ENCODE measurements around the gene ZNF69. TPM values are rescaled to one million over a fixed set of nuclear protein-coding genes. Genes with fewer than 3 reads are reported as not detected.
A peak's percentile ranks its signal among the peaks of the same experiment; 100 is the strongest.
"Not testable (repeated sequence)": the region's sequence is repeated elsewhere in the genome, so short reads cannot be mapped to it uniquely, and the experiment has no call there.

Gene ZNF69
- total RNA-seq, 2 donors from 2014 or later: 24.6 to 28.8 TPM

DNA sequence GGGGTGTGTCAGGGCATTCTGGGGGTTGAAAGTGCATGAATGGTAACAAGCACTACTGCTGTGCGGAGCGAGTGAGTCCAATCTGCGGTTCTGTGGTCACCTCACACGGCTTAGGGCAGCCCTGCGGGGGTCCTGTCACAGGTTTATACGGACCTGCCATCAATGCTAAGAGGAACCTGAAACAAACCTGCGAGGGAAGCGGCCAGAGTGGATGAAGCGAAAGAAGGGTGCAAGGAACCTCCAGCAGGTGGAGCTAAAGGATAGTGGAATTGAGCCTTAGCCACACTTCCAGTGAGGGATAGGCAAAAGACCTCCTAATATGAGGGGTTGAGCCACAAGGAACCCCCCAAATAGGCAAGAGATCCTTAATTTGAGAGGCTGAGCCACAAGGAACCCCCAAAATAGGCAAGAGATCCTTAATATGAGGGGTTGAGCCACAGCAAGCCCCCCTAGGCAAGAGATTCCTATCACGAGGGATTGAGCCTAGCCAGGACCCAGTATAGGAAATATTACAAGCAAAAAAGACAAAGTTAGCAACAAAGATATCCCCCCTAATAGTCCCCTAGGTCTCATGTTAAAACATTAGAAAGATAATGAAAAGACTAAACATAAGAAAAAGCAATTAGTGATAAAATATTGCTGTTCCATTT, 6.3 kb upstream of the ZNF69 start:
- no peak overlapping the region for H3K4me3 ChIP-seq (ENCODE audit: low read length)
- DNase-seq: peak; percentile 91
- peaks cover 16% of the 10 kb centered on the region for H3K9me3 ChIP-seq (ENCODE audit: control insufficient read depth, low read length)
- TF ChIP-seq, protein P1, sequence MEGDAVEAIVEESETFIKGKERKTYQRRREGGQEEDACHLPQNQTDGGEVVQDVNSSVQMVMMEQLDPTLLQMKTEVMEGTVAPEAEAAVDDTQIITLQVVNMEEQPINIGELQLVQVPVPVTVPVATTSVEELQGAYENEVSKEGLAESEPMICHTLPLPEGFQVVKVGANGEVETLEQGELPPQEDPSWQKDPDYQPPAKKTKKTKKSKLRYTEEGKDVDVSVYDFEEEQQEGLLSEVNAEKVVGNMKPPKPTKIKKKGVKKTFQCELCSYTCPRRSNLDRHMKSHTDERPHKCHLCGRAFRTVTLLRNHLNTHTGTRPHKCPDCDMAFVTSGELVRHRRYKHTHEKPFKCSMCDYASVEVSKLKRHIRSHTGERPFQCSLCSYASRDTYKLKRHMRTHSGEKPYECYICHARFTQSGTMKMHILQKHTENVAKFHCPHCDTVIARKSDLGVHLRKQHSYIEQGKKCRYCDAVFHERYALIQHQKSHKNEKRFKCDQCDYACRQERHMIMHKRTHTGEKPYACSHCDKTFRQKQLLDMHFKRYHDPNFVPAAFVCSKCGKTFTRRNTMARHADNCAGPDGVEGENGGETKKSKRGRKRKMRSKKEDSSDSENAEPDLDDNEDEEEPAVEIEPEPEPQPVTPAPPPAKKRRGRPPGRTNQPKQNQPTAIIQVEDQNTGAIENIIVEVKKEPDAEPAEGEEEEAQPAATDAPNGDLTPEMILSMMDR (conservative IDR thresholded peaks at IDR 0.05): peak; percentile 88
- Mint-ChIP-seq H3K27me3 (ENCODE audit: insufficient read depth) (peaks cover 44% of the 10 kb centered on the region), H3K9me3 (peaks cover 33% of the 10 kb centered on the region), H3K27ac (no peak overlapping the region), H3K4me3 (no peak overlapping the region), H3K36me3 (ENCODE audit: low read depth) (peaks cover 1% of the 10 kb centered on the region), H3K4me1 (no peaks in the 10 kb centered on the region)
- no peak overlapping the region for H3K27ac ChIP-seq (ENCODE audit: low read depth, low read length)
- H3K4me1 ChIP-seq (ENCODE audit: control insufficient read depth, insufficient read depth, low read length): no peaks in the 10 kb centered on the region
- H3K9ac ChIP-seq (ENCODE audit: extremely low read depth, low read length, poor library complexity, severe bottlenecking): no peak overlapping the region
- WGBS, 2 experiments (ENCODE audit: insufficient coverage in 1 of 2, insufficient read length in 1 of 2): 22 to 27% methylated on average over 9 to 10 of the region's 10 CpGs
- H3K36me3 ChIP-seq (ENCODE audit: control insufficient read depth, insufficient read depth, low read length): no peaks in the 10 kb centered on the region
- no peaks in the 10 kb centered on the region for H3K27me3 ChIP-seq (ENCODE audit: control insufficient read depth, insufficient read depth, low read length, poor library complexity, severe bottlenecking)

DNA sequence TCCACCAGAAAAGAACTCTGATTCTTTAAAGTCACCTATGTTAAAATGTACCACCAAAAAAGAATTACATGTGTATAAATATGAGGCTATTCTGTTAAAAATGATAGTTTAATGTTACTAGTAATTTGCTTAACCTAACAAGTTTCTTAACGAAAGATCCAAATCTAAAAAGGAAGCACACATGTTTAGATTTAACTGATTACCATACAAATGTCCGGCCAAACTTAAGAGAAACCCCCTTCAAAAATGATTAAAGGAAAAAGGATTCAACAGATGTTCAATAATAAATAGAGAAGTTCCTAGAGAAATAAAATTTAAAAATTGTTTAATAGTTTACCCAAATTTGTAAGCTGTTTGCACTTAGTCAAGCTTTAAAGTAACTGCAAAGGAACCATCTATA, 5.0 kb upstream of the ZNF69 start:
- no peaks in the 10 kb centered on the region for H3K4me1 ChIP-seq (ENCODE audit: control insufficient read depth, insufficient read depth, low read length)
- peaks cover 3% of the 10 kb centered on the region for H3K4me1 Mint-ChIP-seq
- no peaks in the 10 kb centered on the region for H3K27me3 ChIP-seq (ENCODE audit: control insufficient read depth, insufficient read depth, low read length, poor library complexity, severe bottlenecking)
- H3K4me3 Mint-ChIP-seq: no peak overlapping the region
- H3K27me3 Mint-ChIP-seq (ENCODE audit: insufficient read depth): peaks cover 44% of the 10 kb centered on the region
- H3K9me3 Mint-ChIP-seq: peaks cover 46% of the 10 kb centered on the region
- H3K27ac Mint-ChIP-seq: no peak overlapping the region
- H3K4me3 ChIP-seq (ENCODE audit: low read length): no peak overlapping the region
- 77% methylated on average over 2 of the region's 2 CpGs; no CpG with 5 or more reads in 1 of the 2 experiments for WGBS, 2 experiments (ENCODE audit: insufficient coverage in 1 of 2, insufficient read length in 1 of 2)
- peaks cover 20% of the 10 kb centered on the region for H3K9me3 ChIP-seq (ENCODE audit: control insufficient read depth, low read length)
- TF ChIP-seq, protein P1 (conservative IDR thresholded peaks at IDR 0.05): no peak
- H3K27ac ChIP-seq (ENCODE audit: low read depth, low read length): no peak overlapping the region
- no peak overlapping the region for H3K9ac ChIP-seq (ENCODE audit: extremely low read depth, low read length, poor library complexity, severe bottlenecking)
- peaks cover 2% of the 10 kb centered on the region for H3K36me3 Mint-ChIP-seq (ENCODE audit: low read depth)
- H3K36me3 ChIP-seq (ENCODE audit: control insufficient read depth, insufficient read depth, low read length): no peaks in the 10 kb centered on the region
- DNase-seq: no peak

DNA sequence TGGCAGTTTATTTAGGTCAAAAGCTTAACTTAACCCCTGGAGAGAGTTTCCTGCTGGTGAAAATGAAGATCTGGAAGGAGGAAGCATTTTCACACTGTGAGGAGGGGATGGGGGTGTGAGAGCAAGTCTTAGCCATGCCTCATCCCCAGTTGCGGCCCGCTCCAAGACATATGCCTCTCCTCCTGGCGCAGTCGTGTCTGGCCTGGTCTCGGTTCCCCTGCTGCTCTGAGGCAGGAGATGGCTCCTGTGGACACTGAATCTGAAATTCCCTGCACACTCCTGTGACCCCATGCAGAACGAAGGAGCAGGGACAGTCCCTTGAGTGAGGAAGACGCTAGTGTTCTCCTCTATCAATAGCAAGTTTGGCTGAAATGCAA, 360 bp upstream of the ZNF69 start:
- H3K4me1 Mint-ChIP-seq: peaks cover 11% of the 10 kb centered on the region
- peak overlapping the region; percentile 99 for H3K27ac Mint-ChIP-seq
- H3K9me3 Mint-ChIP-seq: peaks cover 56% of the 10 kb centered on the region
- Histone ChIP-seq H3K9me3 (ENCODE audit: control insufficient read depth, low read length) (peaks cover 31% of the 10 kb centered on the region), H3K4me1 (ENCODE audit: control insufficient read depth, insufficient read depth, low read length) (no peaks in the 10 kb centered on the region), H3K36me3 (ENCODE audit: control insufficient read depth, insufficient read depth, low read length) (peaks cover 24% of the 10 kb centered on the region), H3K27me3 (ENCODE audit: control insufficient read depth, insufficient read depth, low read length, poor library complexity, severe bottlenecking) (no peaks in the 10 kb centered on the region), H3K4me3 (ENCODE audit: low read length) (peak overlapping the region; percentile 94), H3K27ac (ENCODE audit: low read depth, low read length) (peak overlapping the region; percentile 98), H3K9ac (ENCODE audit: extremely low read depth, low read length, poor library complexity, severe bottlenecking) (no peak overlapping the region)
- no peak for DNase-seq
- H3K36me3 Mint-ChIP-seq (ENCODE audit: low read depth): peaks cover 37% of the 10 kb centered on the region
- H3K27me3 Mint-ChIP-seq (ENCODE audit: insufficient read depth): peaks cover 24% of the 10 kb centered on the region
- H3K4me3 Mint-ChIP-seq: peak overlapping the region; percentile 88
- 28 to 36% methylated on average over 5 to 7 of the region's 7 CpGs for WGBS, 2 experiments (ENCODE audit: insufficient coverage in 1 of 2, insufficient read length in 1 of 2)
- TF ChIP-seq, protein P1 (conservative IDR thresholded peaks at IDR 0.05): no peak

DNA sequence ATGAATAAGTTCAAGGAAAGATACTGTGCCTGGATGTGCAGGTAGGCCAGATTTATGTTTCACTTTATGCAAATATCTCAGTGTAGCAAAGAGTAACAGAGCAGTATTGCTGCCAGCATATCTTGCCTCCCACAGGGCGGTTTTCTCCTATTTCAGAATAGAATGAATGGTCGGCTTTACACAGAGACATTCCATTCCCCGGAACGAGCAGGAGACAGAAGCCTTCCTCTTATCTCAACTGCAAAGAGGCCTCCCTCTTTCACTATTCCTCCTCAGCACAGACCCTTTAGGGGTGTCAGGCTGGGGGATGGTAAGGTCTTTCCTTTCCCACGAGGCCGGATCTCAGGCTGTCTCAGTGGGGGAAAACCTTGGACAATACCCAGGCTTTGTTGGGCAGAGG, 2.3 kb downstream of the ZNF69 start:
- peak overlapping the region; percentile 94 for H3K4me3 ChIP-seq (ENCODE audit: low read length)
- not testable (repeated sequence) for H3K27ac Mint-ChIP-seq

More for the DNA sequence above, 2.3 kb downstream of the ZNF69 start:
- Mint-ChIP-seq H3K36me3 (ENCODE audit: low read depth) (peaks cover 64% of the 10 kb centered on the region), H3K4me1 (peaks cover 11% of the 10 kb centered on the region), H3K4me3 (peak overlapping the region; percentile 88), H3K9me3 (peaks cover 82% of the 10 kb centered on the region)
- Histone ChIP-seq H3K9me3 (ENCODE audit: control insufficient read depth, low read length) (peaks cover 58% of the 10 kb centered on the region), H3K27ac (ENCODE audit: low read depth, low read length) (peak overlapping the region; percentile 44), H3K36me3 (ENCODE audit: control insufficient read depth, insufficient read depth, low read length) (peaks cover 50% of the 10 kb centered on the region)
- not testable (repeated sequence) for H3K27me3 ChIP-seq (ENCODE audit: control insufficient read depth, insufficient read depth, low read length, poor library complexity, severe bottlenecking); DNase-seq; H3K9ac ChIP-seq (ENCODE audit: extremely low read depth, low read length, poor library complexity, severe bottlenecking); H3K4me1 ChIP-seq (ENCODE audit: control insufficient read depth, insufficient read depth, low read length); H3K27me3 Mint-ChIP-seq (ENCODE audit: insufficient read depth)
- WGBS, 2 experiments (ENCODE audit: insufficient coverage in 1 of 2, insufficient read length in 1 of 2): 45 to 78% methylated on average over 2 to 6 of the region's 6 CpGs

All from endodermal cell (in vitro differentiated cells).